Epithelial cell of esophagus (primary cell): ENCODE measurements around the gene TIAM1.

Experiments
- DNase-seq: peaks from one replicate; pipeline ENCODE4 v3.0.0; 2010; ENCODE audit warnings: low read depth
- H3K4me3 ChIP-seq: 2 replicates; pipeline ENCODE4 v1.5.1; 2011; ENCODE audit warnings: mild to moderate bottlenecking, low read length, control low read depth
- TF ChIP-seq, protein P1 (sequence below): IDR thresholded peaks from 2 replicates; pipeline ENCODE4 v1.5.1; 2011; ENCODE audit warnings: low read depth, mild to moderate bottlenecking, low read length, control low read depth, inconsistent platforms; ENCODE audit not compliant: insufficient read depth; ENCODE audit errors: missing control alignments

Gene TIAM1

DNA sequence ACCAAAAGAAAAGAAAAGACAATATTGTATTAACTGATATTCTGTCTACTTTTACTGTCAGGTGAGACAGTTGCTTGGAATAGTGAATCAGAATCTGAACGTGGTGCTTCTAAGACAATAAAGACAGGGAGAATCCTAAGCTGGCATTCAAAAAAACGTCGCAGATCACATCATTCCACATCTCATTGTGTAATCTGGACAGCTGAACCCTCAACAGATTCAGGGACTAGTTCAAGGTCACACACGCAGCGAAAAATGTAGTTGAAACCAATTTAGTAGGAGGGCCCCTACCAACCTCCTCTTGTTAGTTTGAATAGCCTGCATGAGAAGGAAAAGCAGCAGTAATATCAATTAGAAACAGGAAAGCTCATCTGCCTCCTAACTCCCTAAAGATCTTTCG is 259.4 kb downstream of the TIAM1 start:
- DNase-seq, result no peak
- TF ChIP-seq, protein P1, sequence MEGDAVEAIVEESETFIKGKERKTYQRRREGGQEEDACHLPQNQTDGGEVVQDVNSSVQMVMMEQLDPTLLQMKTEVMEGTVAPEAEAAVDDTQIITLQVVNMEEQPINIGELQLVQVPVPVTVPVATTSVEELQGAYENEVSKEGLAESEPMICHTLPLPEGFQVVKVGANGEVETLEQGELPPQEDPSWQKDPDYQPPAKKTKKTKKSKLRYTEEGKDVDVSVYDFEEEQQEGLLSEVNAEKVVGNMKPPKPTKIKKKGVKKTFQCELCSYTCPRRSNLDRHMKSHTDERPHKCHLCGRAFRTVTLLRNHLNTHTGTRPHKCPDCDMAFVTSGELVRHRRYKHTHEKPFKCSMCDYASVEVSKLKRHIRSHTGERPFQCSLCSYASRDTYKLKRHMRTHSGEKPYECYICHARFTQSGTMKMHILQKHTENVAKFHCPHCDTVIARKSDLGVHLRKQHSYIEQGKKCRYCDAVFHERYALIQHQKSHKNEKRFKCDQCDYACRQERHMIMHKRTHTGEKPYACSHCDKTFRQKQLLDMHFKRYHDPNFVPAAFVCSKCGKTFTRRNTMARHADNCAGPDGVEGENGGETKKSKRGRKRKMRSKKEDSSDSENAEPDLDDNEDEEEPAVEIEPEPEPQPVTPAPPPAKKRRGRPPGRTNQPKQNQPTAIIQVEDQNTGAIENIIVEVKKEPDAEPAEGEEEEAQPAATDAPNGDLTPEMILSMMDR, result no peak
- H3K4me3 ChIP-seq, result no peak overlapping the region

DNA sequence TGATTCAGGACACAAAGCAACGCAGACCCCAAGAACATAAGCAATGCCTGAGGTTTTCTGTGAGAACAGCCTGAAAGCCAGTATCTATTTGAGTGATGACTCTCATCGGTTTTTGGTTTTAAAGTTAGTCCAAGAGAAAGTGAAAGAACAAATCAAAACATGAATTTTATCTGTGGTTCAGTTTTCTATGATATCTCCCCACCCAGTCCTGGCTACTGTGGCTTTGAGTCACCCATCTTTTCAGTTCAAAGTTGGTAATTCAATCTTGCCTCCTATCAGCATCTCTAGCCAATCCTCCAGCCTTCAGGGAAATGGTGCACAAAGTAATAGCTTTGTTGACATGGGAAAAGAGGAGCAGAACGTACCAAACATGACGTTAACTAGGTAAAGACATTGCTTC is 265.3 kb downstream of the TIAM1 start:
- TF ChIP-seq, protein P1, result no peak
- no peak for DNase-seq
- H3K4me3 ChIP-seq, result no peak overlapping the region

DNA sequence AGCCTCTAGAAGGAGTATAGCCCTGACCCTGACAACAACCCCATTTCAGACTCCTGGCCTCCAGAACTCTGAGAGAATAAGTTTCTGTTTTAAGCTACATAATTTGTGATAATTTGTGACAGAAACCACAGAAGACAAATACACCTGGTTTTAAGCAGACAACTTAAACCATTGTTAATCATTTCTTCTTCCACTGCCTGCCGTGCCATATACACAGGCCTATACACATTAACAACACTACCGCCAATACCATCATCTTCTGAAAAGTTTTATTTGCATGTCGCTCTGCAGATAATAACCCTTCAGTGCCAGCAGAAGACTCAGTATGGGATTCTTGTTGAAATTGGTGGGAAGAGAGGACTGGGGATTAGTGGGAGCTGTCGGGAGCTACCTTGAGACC is 265.8 kb downstream of the TIAM1 start:
- DNase-seq, result no peak
- H3K4me3 ChIP-seq, result no peak overlapping the region
- TF ChIP-seq, protein P1, result no peak

DNA sequence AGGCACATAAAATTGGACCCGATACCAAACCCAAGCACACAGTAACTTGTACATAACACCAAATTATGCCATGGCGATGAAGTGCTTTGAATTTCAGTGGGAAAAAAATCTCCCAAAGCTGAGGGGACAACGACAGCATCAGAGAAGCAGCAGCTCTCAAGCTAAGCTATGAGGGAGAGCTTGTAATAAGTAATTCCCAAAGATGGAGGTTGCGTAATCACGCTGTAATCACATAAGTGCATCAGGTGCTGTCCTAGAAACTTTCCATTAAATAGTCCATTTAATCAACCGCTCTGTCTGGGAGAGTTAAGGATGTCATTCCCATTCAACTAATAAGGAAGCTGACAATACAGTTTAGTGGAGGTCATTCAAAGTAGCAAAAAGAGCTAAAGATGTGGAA is 268.2 kb downstream of the TIAM1 start:
- DNase-seq, result peak; percentile 3
- TF ChIP-seq, protein P1, result no peak

DNA sequence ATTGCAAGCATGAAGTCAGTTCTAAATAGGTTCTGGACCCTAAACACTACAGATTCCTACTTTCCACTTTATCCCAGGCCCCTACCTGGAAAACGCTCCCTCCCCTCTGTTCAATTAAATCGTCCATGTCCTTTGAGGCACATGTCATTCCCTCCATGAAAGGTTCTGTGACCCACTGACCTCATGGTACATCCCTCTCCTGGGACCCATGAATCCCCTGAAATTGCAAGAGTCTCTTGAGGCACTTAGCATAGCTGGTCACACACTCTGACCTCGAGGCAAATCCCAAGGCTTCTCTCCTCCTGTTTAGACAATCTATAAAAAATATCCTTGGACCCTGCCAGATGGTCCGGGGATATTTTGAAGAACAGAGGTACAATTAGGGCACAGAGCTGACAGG is 271.5 kb downstream of the TIAM1 start:
- DNase-seq, result no peak
- H3K4me3 ChIP-seq, result no peak overlapping the region
- TF ChIP-seq, protein P1, result no peak

More for the DNA sequence above, 268.2 kb downstream of the TIAM1 start:
- no peak overlapping the region for H3K4me3 ChIP-seq
